Measurements from ENCODE around the gene ZNF699.
A peak's percentile ranks its signal among the peaks of the same experiment; 100 is the strongest.
"Not testable (repeated sequence)": the region's sequence is repeated elsewhere in the genome, so short reads cannot be mapped to it uniquely, and the experiment has no call there.

Gene ZNF699

GRCh38 chr19:9309139-9309973 lies at the start of gene ZNF699:
Gene ZNF699, minus strand, starts transcription at chr19:9309838. Its CDS starts 4,719 bp downstream, at chr19:9305119.
- peak; percentile 98 for DNase-seq (ENCODE audit: low read depth)

- DNase-seq (ENCODE audit: low read depth): no peak
Observed at GRCh38 chr19:9354651-9355050, 45.0 kb upstream of the ZNF699 start.

- no peak for DNase-seq (ENCODE audit: low read depth)
Observed at GRCh38 chr19:9353011-9353410, 43.4 kb upstream of the ZNF699 start.

GRCh38 chr19:9352505-9352904 lies 42.9 kb upstream of the ZNF699 start:
- no peak for DNase-seq (ENCODE audit: low read depth)

- DNase-seq (ENCODE audit: low read depth): no peak
Observed at GRCh38 chr19:9348671-9349070, 39.0 kb upstream of the ZNF699 start.

- DNase-seq (ENCODE audit: low read depth): no peak
Observed at GRCh38 chr19:9348253-9348652, 38.6 kb upstream of the ZNF699 start.

- no peak for DNase-seq (ENCODE audit: low read depth)
Observed at GRCh38 chr19:9345005-9345404, 35.4 kb upstream of the ZNF699 start.

GRCh38 chr19:9342610-9343304 lies 33.1 kb upstream of the ZNF699 start:
- no peak for DNase-seq (ENCODE audit: low read depth)

- DNase-seq (ENCODE audit: low read depth): no peak
Observed at GRCh38 chr19:9329999-9330398, 20.4 kb upstream of the ZNF699 start.

DNA sequence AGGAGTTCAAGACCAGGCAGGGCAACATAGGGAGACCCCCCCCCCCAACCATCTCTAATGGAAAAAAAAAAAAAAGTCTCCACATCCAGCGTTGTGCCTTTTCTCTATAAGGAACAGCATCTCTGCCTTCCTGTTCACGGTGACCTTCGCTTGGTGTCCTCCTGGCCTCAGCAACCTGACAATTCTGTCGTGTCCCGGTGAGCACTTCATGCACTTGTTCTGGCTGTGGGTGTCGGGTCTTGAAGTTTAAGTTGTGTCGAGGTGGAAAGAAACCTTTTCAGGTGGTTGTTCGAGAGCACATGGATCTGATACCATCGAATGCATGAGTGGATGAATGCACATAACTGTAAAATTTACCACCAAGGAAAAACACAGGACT lies 14.9 kb upstream of the ZNF699 start:
- DNase-seq (ENCODE audit: low read depth): no peak

DNA sequence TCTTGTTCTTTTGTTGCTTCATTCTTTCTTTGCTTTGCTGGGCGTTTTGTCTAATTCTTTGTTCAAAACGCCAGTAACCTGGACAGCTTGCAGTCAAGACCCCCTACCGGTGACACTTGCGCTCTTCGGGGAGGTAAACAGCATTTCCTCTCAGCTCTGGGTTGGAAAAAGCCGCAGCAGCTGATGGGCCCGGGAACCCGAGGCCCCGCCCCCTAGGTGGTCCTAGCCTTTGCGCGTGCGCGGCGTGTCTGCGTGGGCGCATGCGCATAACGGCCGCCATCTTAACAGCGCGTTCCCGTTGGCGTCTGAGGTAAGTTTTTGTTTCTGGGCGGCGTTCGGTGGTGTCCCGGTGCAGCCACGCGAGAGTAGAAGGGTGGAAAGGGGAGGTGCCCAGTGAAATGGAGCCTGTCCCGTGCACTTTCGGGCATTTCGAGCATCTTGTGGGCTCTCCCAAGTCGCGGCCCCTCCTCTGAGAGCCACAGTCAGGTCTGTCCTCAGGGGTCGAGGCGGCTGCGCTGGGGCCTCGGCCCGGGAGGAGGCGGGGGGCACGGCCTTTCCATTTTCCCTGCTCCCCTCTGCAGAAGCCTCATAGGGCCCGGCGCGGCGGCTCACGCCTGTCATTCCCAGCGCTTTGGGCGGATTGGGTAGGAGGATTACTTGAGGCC lies 14.4 kb upstream of the ZNF699 start, which contains the start of gene ZNF559:
ZNF559 (plus strand) TSS at position 261 of the 665 bp plus-strand sequence. CDS start 14,371 bp downstream, outside the sequence.
- peak; percentile 93 for DNase-seq (ENCODE audit: low read depth)

- DNase-seq (ENCODE audit: low read depth): peak; percentile 19
Observed at GRCh38 chr19:9323557-9323918, 13.9 kb upstream of the ZNF699 start.

GRCh38 chr19:9322201-9322600 lies 12.6 kb upstream of the ZNF699 start:
- DNase-seq (ENCODE audit: low read depth): not testable (repeated sequence)

GRCh38 chr19:9321756-9322155 lies 12.1 kb upstream of the ZNF699 start:
- DNase-seq (ENCODE audit: low read depth): not testable (repeated sequence)

DNA sequence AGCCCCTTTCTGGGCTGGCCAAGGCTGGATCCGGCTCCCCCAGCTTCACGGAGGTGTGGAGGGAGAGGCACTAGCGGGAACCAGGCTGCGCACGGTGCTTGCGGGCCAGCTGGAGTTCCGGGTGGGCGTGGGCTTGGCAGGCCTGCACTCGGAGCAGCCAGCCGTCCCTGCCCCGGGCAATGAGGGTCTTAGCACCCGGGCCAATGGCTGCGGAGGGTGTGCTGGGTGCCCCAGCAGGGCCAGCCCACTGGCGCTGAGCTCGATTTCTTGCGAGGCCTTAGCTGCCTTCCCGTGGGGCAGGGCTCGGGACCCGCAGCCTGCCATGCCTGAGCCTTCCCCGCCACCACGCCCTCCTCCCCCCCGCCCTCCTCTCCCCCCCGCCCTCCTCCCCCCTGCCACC lies 11.7 kb upstream of the ZNF699 start:
- no peak for DNase-seq (ENCODE audit: low read depth)

DNA sequence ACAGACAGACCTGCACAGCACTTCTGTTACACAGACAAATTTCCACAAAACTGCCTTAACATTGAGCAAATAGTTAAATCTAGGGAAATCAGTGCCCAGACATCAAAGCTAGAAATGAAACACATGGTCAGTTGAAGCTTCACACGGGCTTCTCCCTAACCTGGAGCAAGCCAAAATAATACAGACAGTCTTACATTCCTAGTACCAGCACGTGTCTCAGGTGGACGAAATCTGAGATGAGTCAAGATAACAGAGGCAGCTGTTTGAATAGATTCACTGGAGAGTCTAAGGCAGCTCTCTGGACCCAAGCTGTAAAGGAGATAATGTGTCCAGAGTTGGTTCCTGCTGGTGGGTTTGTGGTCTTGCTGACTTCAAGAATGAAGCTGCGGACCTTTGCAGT lies 4.1 kb upstream of the ZNF699 start:
- no peak for DNase-seq (ENCODE audit: low read depth)

DNA sequence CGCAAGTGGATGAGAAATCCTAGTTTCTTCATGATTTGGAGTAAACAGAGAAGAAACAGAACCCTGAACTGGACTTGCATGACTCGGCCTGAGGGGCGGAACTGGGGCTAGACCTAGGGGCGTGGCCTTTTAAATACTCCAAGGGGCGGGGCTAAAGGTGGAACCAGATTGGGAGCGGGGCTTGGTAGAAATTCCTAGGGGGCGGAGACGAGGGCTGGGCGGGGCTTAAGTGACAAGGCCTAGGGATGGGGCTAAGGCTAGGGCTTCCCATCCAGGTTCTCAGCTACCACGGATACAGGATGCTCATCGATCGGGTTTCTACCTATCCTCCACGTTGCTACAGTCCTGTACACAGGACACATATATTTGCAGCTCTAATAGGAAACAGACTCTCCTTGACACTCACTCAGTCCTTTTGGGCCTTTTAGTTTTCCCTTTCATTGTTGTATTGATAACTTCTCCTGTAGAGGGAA lies 372 bp upstream of the ZNF699 start:
- no peak for DNase-seq (ENCODE audit: low read depth)

DNA sequence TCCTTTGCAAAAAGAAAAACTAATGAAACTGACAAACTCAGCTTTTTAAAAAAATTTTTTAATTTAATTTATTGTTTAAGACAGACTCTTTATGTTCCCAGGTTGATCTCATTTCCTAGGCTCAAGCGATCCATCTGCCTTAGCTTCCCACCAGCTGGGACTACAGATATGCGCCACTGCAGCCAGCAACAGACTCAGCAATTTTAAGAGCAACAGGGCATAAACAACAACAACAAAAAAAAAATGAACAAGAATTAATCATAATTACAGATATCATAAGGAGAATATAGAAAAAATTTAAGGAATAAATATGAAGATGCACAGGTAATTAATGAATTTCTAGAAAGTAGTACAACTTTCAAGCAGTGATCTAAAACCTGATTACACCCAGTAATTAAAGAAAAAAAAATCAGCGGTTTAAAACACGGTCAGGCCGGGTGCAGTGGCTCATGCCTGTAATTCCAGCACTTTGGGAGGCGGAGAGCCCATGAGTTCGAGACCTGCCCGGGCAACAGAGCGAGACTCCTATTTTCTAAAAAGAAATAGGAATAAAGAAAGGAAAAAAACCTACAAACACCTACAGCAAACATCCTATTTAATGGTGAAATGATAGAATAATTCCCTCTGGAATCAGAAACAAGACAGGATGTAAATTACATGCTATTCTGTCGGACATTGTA lies 1.4 kb downstream of the ZNF699 start:
- no peak for DNase-seq (ENCODE audit: low read depth)

DNA sequence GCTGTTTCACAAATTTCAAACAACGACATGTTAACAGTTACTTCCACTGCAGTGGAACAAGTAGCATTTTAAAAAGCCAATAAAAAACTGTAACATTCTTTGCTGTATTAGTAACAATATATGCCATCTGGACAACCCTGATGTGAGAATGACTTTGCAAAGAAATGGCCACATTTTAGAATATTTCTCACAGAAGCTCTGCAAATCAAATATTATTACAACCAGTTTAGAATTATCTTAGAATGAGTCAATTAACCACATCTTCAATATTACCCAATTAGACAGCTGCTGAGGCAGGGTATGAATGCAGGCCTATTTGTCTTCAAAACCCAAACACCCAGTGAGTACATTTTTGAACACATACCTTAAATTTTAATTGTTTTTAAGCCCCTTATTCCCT lies 3.2 kb downstream of the ZNF699 start:
- no peak for DNase-seq (ENCODE audit: low read depth)

- no peak for DNase-seq (ENCODE audit: low read depth)
Observed at GRCh38 chr19:9296336-9296735, 13.3 kb downstream of the ZNF699 start.

DNA sequence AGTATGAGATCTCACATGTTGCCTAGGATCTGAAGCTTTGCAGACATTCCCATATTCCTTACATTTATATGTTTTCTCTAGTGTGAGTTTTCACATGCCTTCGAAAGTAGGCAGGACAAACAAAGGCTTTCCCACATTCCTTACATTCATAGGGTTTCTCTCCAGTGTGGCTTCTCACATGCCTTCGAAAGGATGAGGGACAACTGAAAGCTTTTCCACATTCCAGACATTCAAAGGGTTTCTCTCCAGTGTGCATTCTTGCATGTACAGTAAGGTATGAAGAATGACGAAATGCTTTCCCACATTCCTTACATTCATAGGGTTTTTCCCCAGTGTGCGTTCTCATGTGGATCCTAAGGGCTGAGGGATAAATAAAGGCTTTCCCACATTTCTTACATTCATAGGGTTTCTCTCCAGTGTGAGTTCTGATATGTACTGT lies 14.2 kb downstream of the ZNF699 start:
- DNase-seq (ENCODE audit: low read depth): no peak

- no peak for DNase-seq (ENCODE audit: low read depth)
Observed at GRCh38 chr19:9289231-9289884, 20.3 kb downstream of the ZNF699 start.
